ENCODE measurements around the gene PRKACA.

- TF ChIP-seq CTCF (IDR thresholded peaks at IDR 0.05) (no peak), POLR2A (IDR thresholded peaks at IDR 0.05) (no peak)
These were observed 43.7 kb upstream of the PRKACA start for GRCh38 chr19:14161305-14161704.
